Transverse colon (tissue), 3 donors: ENCODE measurements around the gene EDAR.

Experiments
- CTCF ChIP-seq, 5 experiments: fragments of 200-600 bp in 3 of 5; fragments of 450-650 bp in 2 of 5; sonication (generic) in 3 of 5; IDR thresholded peaks; 1 replicate in 2 of 5; 2 replicates in 3 of 5; pipeline ENCODE4 v1.5.1; 2016 to 2017; ENCODE audit warnings: antibody characterized with exemption in 5 of 5, inconsistent platforms in 3 of 5, mild to moderate bottlenecking in 2 of 5, moderate library complexity in 1 of 5
- POLR2A ChIP-seq: fragments of 450-650 bp; IDR thresholded peaks from one replicate; pipeline ENCODE4 v1.6.1; 2016; ENCODE audit warnings: antibody characterized with exemption, mild to moderate bottlenecking, moderate library complexity

- TF ChIP-seq CTCF (IDR thresholded peaks at IDR 0.05) (peak in 1 of 5 experiments; percentile 7), POLR2A (no peak)
Observed at GRCh38 chr2:108944601-108945331, 44.3 kb downstream of the EDAR start.
